ENCODE data around the gene NFAT5.

DNA sequence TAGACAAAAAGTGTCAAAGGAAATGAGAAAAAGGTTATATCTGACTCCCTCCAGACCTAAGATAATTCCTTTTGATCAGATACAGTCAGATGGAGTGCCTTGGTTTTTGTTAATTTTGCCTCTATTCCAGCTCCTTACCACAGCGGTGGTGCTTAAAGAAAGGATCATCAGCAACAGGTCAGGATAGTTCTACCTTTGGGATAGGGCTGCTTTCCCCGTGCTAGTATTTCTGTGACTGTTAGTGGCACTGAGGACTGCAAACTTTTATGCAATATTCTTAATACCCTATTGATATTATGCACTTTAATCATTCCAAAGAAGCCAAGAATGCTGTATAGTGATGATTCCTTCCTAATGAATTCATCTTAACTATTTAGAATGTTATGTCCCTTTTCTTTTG, 136.1 kb downstream of the NFAT5 start:
- TF ChIP-seq YY1 (IDR thresholded peaks at IDR 0.05; ENCODE audit: insufficient read depth, insufficient read length) (no peak), ZNF274 (IDR thresholded peaks at IDR 0.05; ENCODE audit: low read depth, low read length) (no peak), SUZ12 (IDR thresholded peaks at IDR 0.05; ENCODE audit: extremely low read depth, insufficient read depth, insufficient read length) (no peak)

All from NT2/D1 (cell line).